Motor neuron (in vitro differentiated cells): ENCODE data around the gene SH3RF1. TPM values are rescaled to one million over a fixed set of nuclear protein-coding genes. Genes with fewer than 3 reads are reported as not detected.
"Not testable (repeated sequence)": the region's sequence is repeated elsewhere in the genome, so short reads cannot be mapped to it uniquely, and the experiment has no call there.

Experiments used
- ATAC-seq, 8 experiments: fragments of 200-7000 bp; cut with Tn5 transposase; replicated peaks in 6 of 8; 2 replicates each; pipeline ENCODE4 v1.8.0; 2021; ENCODE audit warnings: mild to moderate bottlenecking in 8 of 8, moderate library complexity in 8 of 8
- H3K27ac ChIP-seq, 2 donors: fragments of 250-450 bp; sonication (Bioruptor Pico); 2 replicates each; pipeline ENCODE4 v1.9.0; 2021; ENCODE audit warnings: antibody characterized with exemption in 2 of 2, mild to moderate bottlenecking in 2 of 2, moderate library complexity in 1 of 2
- H3K4me1 ChIP-seq, 2 donors: fragments of 250-450 bp; sonication (Bioruptor Pico); replicated peaks in 1 of 2; 2 replicates each; pipeline ENCODE4 v1.6.1; 2021; ENCODE audit warnings: antibody characterized with exemption in 2 of 2, mild to moderate bottlenecking in 2 of 2, moderate library complexity in 1 of 2
- H3K4me3 ChIP-seq, 5 donors: fragments of 250-450 bp; sonication (Bioruptor Pico); 2 replicates each; pipeline ENCODE4 v1.9.0; 2021; ENCODE audit warnings: antibody characterized with exemption in 5 of 5, mild to moderate bottlenecking in 5 of 5, moderate library complexity in 4 of 5
- WGBS, 10 experiments: fragments of 450-650 bp; shearing (Covaris generic); methylation state at CpG; one replicate each; pipeline ENCODE4 v1.0.0; 2022; 5-methylcytosine and 5-hydroxymethylcytosine counted together
- in situ Hi-C, 9 experiments: fragments of 400-800 bp; cut with MboI; loops; one replicate each; pipeline ENCODE4 v1.15.0; 2021; ENCODE audit warnings: low sequenced_read_pairs in 9 of 9, low pct_unique_long_range_greater_than_20kb in 2 of 9; ENCODE audit not compliant: unreplicated experiment in 9 of 9
- total RNA-seq, 8 experiments: library from RNA; unstranded; fragments of 300-600 nt; gene quantifications; 2 replicates each; pipeline versions ENCODE4 v1.2.3 to v1.2.4, GENCODE V29; 2022

The SH3RF1 gene
- total RNA-seq, 8 experiments from 2014 or later = 6.7 to 20.2 (median 14.3) TPM

- Histone ChIP-seq H3K27ac (no peak overlapping the region), H3K4me3 (no peak overlapping the region), H3K4me1 (peaks cover 2% of the 10 kb centered on the region in 2 donors)
- in situ Hi-C loops = no loop called here
- no peak for ATAC-seq
- 20 to 100% (median 62%) methylated on average over 1 of the region's 1 CpG; no CpG with 5 or more reads in 1 of the 10 experiments for WGBS, 10 experiments
These were observed 62.2 kb downstream of the SH3RF1 start for GRCh38 chr4:169208516-169208915.

GRCh38 chr4:169208090-169208455, 62.7 kb downstream of the SH3RF1 start:
- Histone ChIP-seq H3K27ac (no peak overlapping the region), H3K4me1 (peaks cover 2% of the 10 kb centered on the region in 2 donors), H3K4me3 (no peak overlapping the region)
- ATAC-seq = no peak
- in situ Hi-C loops = no loop called here
- 0 to 100% (median 20%) methylated on average over 1 to 2 of the region's 3 CpGs; no CpG with 5 or more reads in 3 of the 10 experiments for WGBS, 10 experiments

GRCh38 chr4:169207436-169208089, 63.2 kb downstream of the SH3RF1 start:
- no peak for ATAC-seq
- 57 to 100% (median 100%) methylated on average over 1 to 2 of the region's 2 CpGs; no CpG with 5 or more reads in 4 of the 10 experiments for WGBS, 10 experiments
- H3K4me3 ChIP-seq = no peak overlapping the region
- peaks cover 2% of the 10 kb centered on the region in 2 donors for H3K4me1 ChIP-seq
- in situ Hi-C loops = no loop called here
- no peak overlapping the region for H3K27ac ChIP-seq

- Histone ChIP-seq H3K27ac (no peak overlapping the region), H3K4me1 (peaks cover 2% of the 10 kb centered on the region in 2 donors), H3K4me3 (no peak overlapping the region)
- no peak for ATAC-seq
- in situ Hi-C loops = no loop called here
These were observed 65.0 kb downstream of the SH3RF1 start for GRCh38 chr4:169205744-169206080.

- in situ Hi-C loops = no loop called here
- Histone ChIP-seq H3K4me1 (peaks cover 2% of the 10 kb centered on the region in 2 donors), H3K4me3 (no peak overlapping the region), H3K27ac (no peak overlapping the region)
- WGBS, 10 experiments = 67 to 94% (median 85%) methylated on average over 2 to 3 of the region's 3 CpGs
- peak in 3 of 8 experiments; percentile 28 to 66 (median 47) for ATAC-seq
These were observed 65.5 kb downstream of the SH3RF1 start for GRCh38 chr4:169205075-169205743.

- ATAC-seq = no peak
- Histone ChIP-seq H3K4me1 (peaks cover 2 to 4% of the 10 kb centered on the region in 2 donors), H3K4me3 (no peak overlapping the region), H3K27ac (no peak overlapping the region)
- WGBS, 10 experiments = 79 to 100% (median 95%) methylated on average over 2 to 6 of the region's 6 CpGs
- in situ Hi-C loops = no loop called here
These were observed 66.9 kb downstream of the SH3RF1 start for GRCh38 chr4:169203891-169204290.

GRCh38 chr4:169203278-169203677, 67.5 kb downstream of the SH3RF1 start:
- H3K4me3 ChIP-seq, H3K27ac ChIP-seq, ATAC-seq, in situ Hi-C loops, H3K4me1 ChIP-seq: not testable (repeated sequence)
- WGBS, 10 experiments = 50 to 100% (median 94%) methylated on average over 1 to 4 of the region's 4 CpGs; no CpG with 5 or more reads in 3 of the 10 experiments

GRCh38 chr4:169202878-169203277, 67.9 kb downstream of the SH3RF1 start:
- H3K4me3 ChIP-seq = no peak overlapping the region
- ATAC-seq = no peak
- H3K27ac ChIP-seq = no peak overlapping the region
- H3K4me1 ChIP-seq = peaks cover 2 to 7% of the 10 kb centered on the region in 2 donors
- WGBS, 10 experiments = 0 to 100% (median 61%) methylated on average over 1 of the region's 1 CpG; no CpG with 5 or more reads in 4 of the 10 experiments
- in situ Hi-C loops = no loop called here

GRCh38 chr4:169202145-169202699, 68.5 kb downstream of the SH3RF1 start:
- no peak overlapping the region for H3K27ac ChIP-seq
- peak in 1 of 8 experiments; percentile 59 for ATAC-seq

GRCh38 chr4:169201222-169202144, 69.3 kb downstream of the SH3RF1 start:
- Histone ChIP-seq H3K27ac (no peak overlapping the region), H3K4me3 (no peak overlapping the region), H3K4me1 (peaks cover 0 to 7% of the 10 kb centered on the region in 2 donors)
- 9 to 92% (median 72%) methylated on average over 2 to 5 of the region's 5 CpGs for WGBS, 10 experiments
- in situ Hi-C loops = no loop called here
- peak in 4 of 8 experiments; percentile 36 to 72 (median 50) for ATAC-seq

More at GRCh38 chr4:169202145-169202699, 68.5 kb downstream of the SH3RF1 start:
- Histone ChIP-seq H3K4me1 (peaks cover 0 to 7% of the 10 kb centered on the region in 2 donors), H3K4me3 (no peak overlapping the region)
- in situ Hi-C loops = no loop called here
- WGBS, 10 experiments = 18 to 67% (median 52%) methylated on average over 1 to 3 of the region's 3 CpGs; no CpG with 5 or more reads in 3 of the 10 experiments

GRCh38 chr4:169200361-169201030, 70.3 kb downstream of the SH3RF1 start:
- no peak overlapping the region for H3K4me3 ChIP-seq
- H3K4me1 ChIP-seq = peaks cover 0 to 5% of the 10 kb centered on the region in 2 donors
- no peak for ATAC-seq
- WGBS, 10 experiments = 67 to 98% (median 84%) methylated on average over 1 to 4 of the region's 4 CpGs; no CpG with 5 or more reads in 1 of the 10 experiments
- in situ Hi-C loops = no loop called here
- no peak overlapping the region for H3K27ac ChIP-seq

GRCh38 chr4:169199184-169199583, 71.6 kb downstream of the SH3RF1 start:
- 76 to 100% (median 92%) methylated on average over 1 to 3 of the region's 3 CpGs; no CpG with 5 or more reads in 2 of the 10 experiments for WGBS, 10 experiments
- Histone ChIP-seq H3K4me3 (no peak overlapping the region), H3K27ac (no peak overlapping the region), H3K4me1 (peaks cover 0 to 5% of the 10 kb centered on the region in 2 donors)
- in situ Hi-C loops = no loop called here
- no peak for ATAC-seq
